HG02884 (cell line): ENCODE results near the gene SVIL.

ENCODE experiments used
- ATAC-seq: cut with Tn5 transposase; IDR thresholded peaks from one replicate; pipeline ENCODE4 v1.9.1; 2021; ENCODE audit warnings: mild to moderate bottlenecking, moderate library complexity; ENCODE audit not compliant: unreplicated experiment

Gene SVIL

DNA sequence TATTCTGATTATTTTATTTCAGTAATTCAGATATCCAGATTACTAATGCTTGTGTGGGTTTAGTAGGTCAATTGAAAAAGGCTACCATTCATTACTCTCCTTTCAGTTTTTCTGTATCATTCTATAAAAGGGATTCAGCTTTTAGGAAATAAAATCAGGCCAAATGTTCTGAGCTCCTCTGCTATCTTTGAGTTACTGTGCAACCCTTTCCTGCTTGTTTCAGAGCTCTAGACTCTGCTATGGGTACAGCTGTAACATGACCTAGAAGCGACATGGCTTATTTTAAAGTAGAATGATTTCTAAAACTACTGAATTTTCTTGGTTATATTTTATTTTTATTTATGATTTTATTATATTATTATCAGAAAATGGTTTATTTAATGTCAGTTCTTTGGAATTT, 203.1 kb downstream of the SVIL start:
- no peak for ATAC-seq

DNA sequence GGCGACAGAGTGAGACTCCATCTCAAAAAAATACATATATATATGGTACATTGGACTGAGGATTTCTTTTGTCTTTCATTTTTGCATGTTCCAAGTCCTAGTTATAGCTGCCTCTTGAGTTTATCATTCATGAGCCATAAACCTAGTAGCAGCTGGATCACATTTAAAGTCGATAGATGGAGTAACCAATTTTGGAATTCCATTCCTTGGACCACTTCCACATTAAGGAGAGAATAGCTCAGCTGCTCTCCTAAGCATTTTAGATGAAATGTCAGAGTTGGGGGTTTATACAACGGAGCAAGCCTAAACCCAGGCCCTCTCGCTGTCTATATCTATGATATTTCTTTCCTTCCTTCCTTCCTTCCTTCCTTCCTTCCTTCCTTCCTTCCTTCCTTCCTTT, 204.7 kb downstream of the SVIL start:
- ATAC-seq = no peak

DNA sequence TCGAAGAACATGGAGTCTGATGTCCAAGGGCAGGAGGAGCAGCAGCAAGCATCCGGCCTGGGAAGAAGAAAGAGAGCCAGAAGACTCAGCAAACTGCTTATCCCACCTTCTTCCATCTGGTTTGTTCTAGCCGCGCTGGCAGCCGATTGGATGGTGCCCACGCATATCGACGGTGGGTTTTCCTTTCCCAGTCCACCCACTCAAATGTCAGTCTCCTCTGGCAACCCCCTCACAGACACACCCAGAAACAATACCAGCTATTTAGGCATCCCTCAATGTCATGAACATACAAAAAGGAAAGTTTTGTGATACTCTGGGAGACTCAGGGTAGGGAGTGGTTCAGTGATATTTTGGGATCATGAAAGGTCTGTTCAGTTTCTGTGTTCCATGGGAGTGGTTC, 206.3 kb downstream of the SVIL start:
- ATAC-seq = no peak

DNA sequence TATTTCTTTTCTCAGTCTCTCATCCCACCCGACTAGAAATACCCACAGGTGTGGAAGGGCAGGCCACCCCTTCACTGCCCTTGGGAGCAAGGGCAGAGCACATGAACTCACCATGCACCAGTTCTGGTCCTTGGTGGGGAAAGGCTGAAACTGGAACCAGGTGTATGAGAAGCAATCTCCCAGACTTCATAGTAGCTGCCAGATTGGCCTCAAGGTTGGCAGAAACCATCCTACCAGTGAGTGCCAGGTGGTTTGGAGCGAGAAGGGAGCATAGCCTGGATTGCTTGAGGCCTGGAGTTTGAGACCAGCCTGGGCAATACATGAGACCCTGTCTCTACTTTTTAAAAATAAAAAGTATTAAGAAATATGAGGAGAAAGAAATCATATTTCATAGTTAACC, 207.1 kb downstream of the SVIL start:
- no peak for ATAC-seq

DNA sequence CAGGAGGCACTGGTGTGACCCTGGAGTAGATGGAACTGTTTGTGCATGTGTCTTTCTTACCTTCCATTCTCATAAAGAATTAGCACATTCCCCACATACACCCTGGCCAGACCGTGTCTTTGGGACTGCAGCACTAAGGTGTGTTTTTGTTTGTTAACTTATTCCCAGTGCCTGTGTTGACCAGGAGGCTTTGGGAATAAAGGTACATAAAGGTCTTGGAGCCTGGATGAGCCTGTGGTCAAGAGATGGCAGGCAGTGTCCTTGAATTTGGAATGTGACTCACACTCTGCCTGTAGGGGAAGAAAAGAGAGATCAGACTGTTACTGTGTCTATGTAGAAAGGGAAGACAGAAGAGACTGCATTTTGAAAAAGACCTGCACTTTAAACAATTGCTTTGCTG, 208.4 kb downstream of the SVIL start:
- no peak for ATAC-seq

DNA sequence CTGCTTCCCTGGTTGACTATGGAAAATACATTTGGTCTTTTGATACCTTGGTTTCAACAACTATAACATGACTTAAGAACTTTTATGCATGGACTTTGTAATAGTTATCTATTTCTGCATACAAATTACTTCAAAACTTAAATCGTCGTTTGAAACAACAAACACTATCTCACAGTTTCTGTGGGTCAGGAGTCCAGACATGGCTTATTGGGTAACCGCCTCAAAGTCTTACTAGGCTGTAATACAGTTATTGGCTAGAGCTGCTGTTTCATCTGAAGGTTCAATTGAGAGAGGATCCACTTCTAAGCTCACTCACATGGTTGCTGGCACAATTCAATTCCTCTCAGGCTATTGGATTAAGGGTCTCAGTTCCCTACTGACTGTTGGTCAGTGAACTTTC, 210.8 kb downstream of the SVIL start:
- no peak for ATAC-seq

DNA sequence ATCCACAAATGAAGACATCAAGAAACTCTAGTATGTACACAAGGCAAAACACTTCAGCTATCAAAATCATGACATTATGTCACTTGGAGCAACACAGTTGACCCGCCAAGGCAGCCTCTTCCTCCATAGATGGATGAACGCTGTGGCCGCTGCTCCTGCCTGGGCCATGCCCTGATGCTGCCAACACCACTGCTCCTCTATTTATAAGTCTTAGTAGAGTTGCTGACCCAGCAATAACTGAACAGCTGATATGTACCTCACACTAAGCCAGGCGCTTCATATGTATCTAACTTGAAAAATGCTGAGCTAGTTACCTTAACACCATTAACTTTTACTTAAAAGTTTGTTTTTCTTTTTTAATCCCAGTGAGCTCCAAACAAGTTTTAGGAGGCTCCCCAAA, 214.0 kb downstream of the SVIL start:
- no peak for ATAC-seq

DNA sequence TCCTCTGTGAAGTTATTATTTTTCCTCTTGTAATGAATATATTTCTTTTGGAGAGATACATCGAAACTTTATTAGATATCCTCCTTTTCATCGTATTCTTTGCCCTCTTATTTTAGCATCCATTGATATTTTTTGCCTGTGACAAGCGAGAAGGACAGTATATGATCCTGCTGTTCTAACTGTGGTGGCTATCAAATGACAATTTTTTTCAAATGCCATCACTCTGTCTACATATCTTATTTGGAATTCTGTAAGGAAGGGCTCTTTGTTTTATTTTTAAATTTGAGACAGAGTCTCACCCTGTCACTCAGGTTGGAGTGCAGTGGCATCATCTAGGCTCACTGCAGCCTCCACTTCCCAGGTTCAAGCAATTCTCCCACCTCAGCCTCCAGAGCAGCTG, 217.4 kb downstream of the SVIL start:
- ATAC-seq = no peak

DNA sequence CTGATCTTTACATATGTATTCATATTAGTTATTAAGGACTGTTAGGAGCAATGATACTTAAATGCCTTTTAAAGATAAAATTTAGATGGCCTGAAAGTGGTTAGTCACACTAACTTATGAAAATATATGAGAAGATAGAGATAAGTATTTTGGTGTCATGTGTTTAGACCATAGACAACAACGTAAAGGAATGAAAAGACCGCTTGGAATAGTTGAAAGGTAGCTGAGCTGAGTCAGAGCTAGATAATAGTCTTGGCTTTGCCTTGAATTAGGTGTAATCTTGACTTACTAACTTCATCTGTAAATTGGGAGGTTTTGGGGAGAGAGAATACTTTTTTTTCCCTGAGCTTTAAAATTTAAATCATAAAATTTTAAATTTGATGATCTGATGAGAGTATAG, 218.9 kb downstream of the SVIL start:
- ATAC-seq = no peak

DNA sequence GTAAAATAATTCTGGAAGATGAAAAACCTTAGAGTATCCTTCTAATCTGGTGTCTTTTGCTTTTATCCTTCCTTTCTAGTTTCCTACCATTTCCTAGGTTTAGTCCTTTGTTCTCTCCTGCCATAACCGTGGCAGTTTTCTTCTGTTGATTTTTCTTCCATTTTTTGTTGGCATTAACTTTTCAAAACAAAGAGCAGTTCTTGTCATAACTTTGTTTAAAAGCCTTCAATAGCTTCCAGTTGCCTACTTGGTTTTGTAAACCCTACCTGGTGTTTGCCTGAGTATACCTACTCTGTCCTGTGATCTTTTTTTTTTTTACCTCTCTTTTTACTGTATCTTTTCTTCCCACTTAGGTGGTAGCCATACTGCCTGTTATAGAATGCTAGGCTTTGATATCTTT, 220.3 kb downstream of the SVIL start:
- ATAC-seq = no peak

DNA sequence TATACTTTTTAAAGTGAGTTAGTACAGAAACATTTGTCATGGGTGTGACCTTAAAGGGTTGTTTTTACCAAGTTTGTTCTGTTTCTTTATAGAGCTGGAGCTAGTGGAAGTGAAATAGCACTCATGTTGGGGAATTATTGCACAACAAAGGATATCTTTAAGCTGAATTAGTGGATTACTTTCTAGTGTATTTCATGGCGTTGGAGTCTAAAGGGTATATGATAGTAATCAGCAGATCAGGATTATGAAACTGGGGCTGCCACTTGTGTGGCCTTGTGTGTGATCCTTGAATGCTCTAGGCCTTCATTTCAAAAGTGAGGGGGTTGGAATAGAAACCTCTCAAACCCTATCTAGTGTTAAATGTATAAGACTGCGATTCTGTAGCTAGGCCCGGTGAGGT, 222.3 kb downstream of the SVIL start:
- no peak for ATAC-seq

DNA sequence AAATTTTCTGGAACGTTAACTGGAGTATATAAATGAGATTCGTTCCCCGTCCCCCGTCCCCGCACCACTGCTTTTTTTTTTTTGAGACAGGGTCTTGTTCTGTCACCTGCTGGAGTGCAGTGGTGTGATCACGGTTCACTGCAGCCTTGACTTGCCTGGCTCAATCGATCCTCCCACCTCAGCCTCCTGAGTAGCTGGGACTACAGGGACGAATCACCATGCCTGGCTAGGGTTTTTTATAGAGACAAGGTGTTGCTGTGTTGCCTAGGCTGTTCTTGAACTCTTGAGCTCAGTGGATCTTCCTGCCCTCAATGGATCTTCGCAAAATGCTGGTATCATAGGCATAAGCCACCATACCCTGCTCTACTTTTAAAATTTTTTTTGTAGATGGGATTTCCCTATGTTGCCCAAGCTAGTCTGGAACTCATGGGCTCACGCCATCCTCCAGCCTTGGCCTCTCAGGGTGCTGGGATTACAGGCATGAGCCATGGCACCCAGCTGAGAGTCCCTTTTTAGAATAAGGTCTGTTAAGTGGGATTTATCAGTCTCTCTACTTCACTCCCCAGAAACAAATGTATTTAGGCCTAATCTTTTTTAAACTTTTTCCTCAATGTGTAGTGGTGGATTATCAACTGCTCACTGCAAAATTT, 223.0 kb downstream of the SVIL start:
- no peak for ATAC-seq

DNA sequence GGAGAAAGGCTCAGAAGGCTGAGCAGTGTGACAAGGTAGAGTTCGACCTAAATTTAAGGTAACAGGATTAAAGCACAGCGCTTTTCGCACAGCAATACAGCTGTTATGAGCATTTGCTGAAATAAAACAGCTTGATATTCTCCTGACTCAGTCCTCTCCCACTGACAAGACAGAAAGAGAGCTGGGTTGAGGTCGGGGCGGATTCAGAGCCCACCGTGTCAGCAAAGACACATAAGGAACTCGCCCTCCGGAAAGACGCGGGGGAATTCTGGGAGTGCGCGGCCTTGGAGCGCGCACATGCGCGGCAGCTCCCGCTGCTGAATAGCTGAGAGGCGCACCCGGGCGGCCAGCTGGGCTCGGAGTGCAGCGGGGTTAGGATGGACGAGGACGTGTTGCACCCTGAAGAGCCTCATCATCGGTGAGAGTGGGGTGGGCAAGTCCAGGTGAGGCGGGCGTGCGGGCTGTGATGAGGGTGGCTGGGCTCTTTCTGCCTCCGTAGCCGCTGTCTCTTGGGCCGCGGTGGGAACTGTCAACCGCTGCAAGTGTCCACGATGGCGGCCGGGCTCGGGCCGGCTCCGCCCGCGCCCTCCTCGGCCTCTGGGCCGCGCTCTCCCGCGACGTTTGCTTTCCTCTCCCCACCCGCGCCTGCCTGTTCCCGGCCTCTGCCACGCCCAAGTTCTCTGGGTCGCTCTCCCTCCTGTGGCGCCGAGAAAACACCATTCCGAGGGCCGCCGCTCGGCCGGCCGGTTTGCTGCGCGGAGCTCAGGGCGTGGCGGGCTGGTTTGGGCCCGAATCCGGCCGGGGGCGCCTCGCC, 225.3 kb downstream of the SVIL start:
- peak; percentile 61 for ATAC-seq

DNA sequence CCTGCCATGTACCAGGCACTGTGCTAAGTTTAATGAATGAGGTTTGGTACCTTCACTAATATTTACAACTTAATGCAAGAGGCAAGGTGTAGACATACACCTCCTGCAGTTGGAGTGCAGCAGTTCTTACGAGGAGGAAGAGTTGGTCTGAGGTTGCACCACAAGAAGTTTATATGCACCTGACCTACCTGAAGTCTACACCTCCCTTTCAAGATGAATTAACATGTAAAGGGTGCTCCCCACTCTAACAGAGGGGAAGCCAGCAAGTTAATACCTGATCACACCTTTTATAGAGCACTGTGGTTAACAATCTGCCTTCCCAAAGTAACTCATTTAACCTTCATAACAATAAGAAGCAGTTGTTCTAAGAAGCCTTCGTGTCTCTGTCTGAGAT, 225.9 kb downstream of the SVIL start:
- no peak for ATAC-seq
